GM12878 (cell line): ENCODE data around the gene PRAC2. TPM values are rescaled to one million over a fixed set of nuclear protein-coding genes. Genes with fewer than 3 reads are reported as not detected.

Source experiments
- ATAC-seq: fragments of 200-7000 bp; cut with Tn5 transposase; 3 replicates; pipeline ENCODE4 v1.9.1; 2020; ENCODE audit warnings: mild to moderate bottlenecking, moderate library complexity
- BruUV-seq: library from RNA; stranded (reverse); fragments of 400-500 nt; replicated peaks from 2 replicates; lab custom pipeline; 2021; lab: Mats Ljungman, UMichigan
- CTCF ChIA-PET: fragments of 300-600 bp; sonication (Branson Sonifier 250); formaldehyde crosslinking; extraction: SDS; loops from one replicate; lab custom pipeline; 2021; ENCODE audit warnings: inconsistent platforms; lab: Yijun Ruan, JAX
- POLR2A ChIA-PET: fragments of 350-600 bp; formaldehyde crosslinking; extraction: SDS; loops from one replicate; lab custom pipeline; 2021; ENCODE audit warnings: inconsistent platforms; lab: Charles Lee
- RAD21 ChIA-PET: fragments of 300-600 bp; sonication (Branson Sonifier 250); formaldehyde crosslinking; loops from one replicate; lab custom pipeline; 2023; ENCODE audit warnings: antibody characterized with exemption; ENCODE audit not compliant: unreplicated experiment; lab: Charles Lee
- SMC1A ChIA-PET: fragments of 300-600 bp; sonication (Branson Sonifier 250); formaldehyde crosslinking; loops from one replicate; lab custom pipeline; 2023; ENCODE audit not compliant: unreplicated experiment, uncharacterized antibody; lab: Charles Lee
- DNase-seq: peaks from one replicate; pipeline ENCODE4 v3.0.0-alpha.2; 2011; ENCODE audit warnings: low read depth, low spot score
- FAIRE-seq: peaks from 3 replicates; lab custom pipeline; 2011; peaks lifted over from hg19 to GRCh38; lab: Jason Lieb, UNC
- H2AFZ ChIP-seq: 2 replicates; pipeline ENCODE4 v1.6.0; 2011; ENCODE audit warnings: low read depth, low read length, control low read depth; ENCODE audit not compliant: control insufficient read depth
- H3K27ac ChIP-seq: 2 replicates; pipeline ENCODE4 v1.5.1; 2011; ENCODE audit warnings: control low read depth; ENCODE audit not compliant: control insufficient read depth, insufficient read depth
- H3K27me3 ChIP-seq, 2 experiments: replicated peaks in 1 of 2; 2 replicates each; pipeline versions ENCODE4 v1.6.0 to v1.6.1; 2011; ENCODE audit warnings: low read length in 1 of 2; ENCODE audit not compliant: control insufficient read depth in 2 of 2, insufficient read depth in 2 of 2
- H3K36me3 ChIP-seq, 2 experiments: 2 replicates each; pipeline ENCODE4 v1.5.1; 2011; ENCODE audit warnings: low read length in 1 of 2; ENCODE audit not compliant: control insufficient read depth in 2 of 2, insufficient read depth in 2 of 2
- H3K4me1 ChIP-seq: 2 replicates; pipeline ENCODE4 v1.6.1; 2011; ENCODE audit warnings: mild to moderate bottlenecking, low read length, moderate library complexity, mixed read lengths; ENCODE audit not compliant: control insufficient read depth, insufficient read depth
- H3K4me2 ChIP-seq: 2 replicates; pipeline ENCODE4 v1.6.0; 2011; ENCODE audit warnings: control low read depth; ENCODE audit not compliant: control insufficient read depth, insufficient read depth
- H3K4me3 ChIP-seq: fragments of 200-600 bp; sonication (generic); 2 replicates; pipeline ENCODE4 v1.5.1; 2016
- H3K79me2 ChIP-seq: 2 replicates; pipeline ENCODE4 v1.6.0; 2011; ENCODE audit warnings: low read length; ENCODE audit not compliant: control insufficient read depth, insufficient read depth
- H3K9ac ChIP-seq: 2 replicates; pipeline ENCODE4 v1.8.0; 2011; ENCODE audit warnings: low read length, control low read depth, mixed read lengths; ENCODE audit not compliant: control insufficient read depth, insufficient read depth
- H3K9me3 ChIP-seq: replicated peaks from 3 replicates; pipeline ENCODE4 v1.5.1; 2011; ENCODE audit warnings: mild to moderate bottlenecking, low read length; ENCODE audit not compliant: control insufficient read depth, insufficient read depth
- H4K20me1 ChIP-seq: 2 replicates; pipeline ENCODE4 v1.6.0; 2011; ENCODE audit not compliant: control insufficient read depth, insufficient read depth
- ASH2L ChIP-seq: fragments of 300-600, 200-600 bp; sonication (generic); IDR thresholded peaks from 2 replicates; pipeline ENCODE4 v1.6.1; 2017; ENCODE audit warnings: low read depth, mild to moderate bottlenecking, borderline replicate concordance
- CTCF ChIP-seq, 3 experiments: IDR thresholded peaks in 2 of 3; conservative IDR thresholded peaks in 1 of 3; 2 replicates each; pipeline ENCODE4 v1.5.1; 2011; ENCODE audit warnings: low read depth in 3 of 3, low read length in 3 of 3, mild to moderate bottlenecking in 3 of 3, control low read depth in 2 of 3, moderate library complexity in 2 of 3, inconsistent platforms in 1 of 3, mixed read lengths in 1 of 3; ENCODE audit not compliant: control insufficient read depth in 2 of 3, insufficient read depth in 1 of 3; ENCODE audit errors: extremely low read depth in 1 of 3
- GABPA ChIP-seq: IDR thresholded peaks from 2 replicates; pipeline ENCODE4 v1.6.1; 2014; ENCODE audit warnings: antibody characterized with exemption, low read depth, mild to moderate bottlenecking, inconsistent platforms
- IRF3 ChIP-seq: fragments of 450-650 bp; IDR thresholded peaks from 2 replicates; pipeline ENCODE4 v1.6.1; 2014; ENCODE audit warnings: mild to moderate bottlenecking
- RAD21 ChIP-seq: IDR thresholded peaks from 2 replicates; pipeline ENCODE4 v1.6.1; 2011; ENCODE audit warnings: mild to moderate bottlenecking, low read depth, low read length, moderate library complexity; ENCODE audit not compliant: insufficient read depth
- RB1 ChIP-seq: fragments of 450-650 bp; formaldehyde crosslinking; IDR thresholded peaks from 2 replicates; pipeline ENCODE4 v1.6.1; 2017; ENCODE audit warnings: mild to moderate bottlenecking, borderline replicate concordance
- RCOR1 ChIP-seq: conservative IDR thresholded peaks from 2 replicates; pipeline ENCODE4 v1.6.1; 2012; ENCODE audit warnings: low read depth, low read length, improper control_type of control experiment
- RUNX3 ChIP-seq: IDR thresholded peaks from 2 replicates; pipeline ENCODE4 v1.6.1; 2012; ENCODE audit warnings: low read length, inconsistent platforms
- SMARCA5 ChIP-seq: fragments of 450-650 bp; IDR thresholded peaks from 2 replicates; pipeline ENCODE4 v1.6.1; 2017; ENCODE audit warnings: mild to moderate bottlenecking
- SMC3 ChIP-seq: IDR thresholded peaks from 2 replicates; pipeline ENCODE4 v1.6.1; 2011; ENCODE audit warnings: low read length, improper control_type of control experiment, borderline replicate concordance
- YY1 ChIP-seq: IDR thresholded peaks from 2 replicates; pipeline ENCODE4 v1.6.1; 2011; ENCODE audit warnings: low read depth, mild to moderate bottlenecking, low read length
- WGBS: methylation state at CpG from one replicate; pipeline ENCODE4 v1.1.6; 2016; ENCODE audit warnings: low lambda C conversion rate; ENCODE audit not compliant: insufficient replicate concordance, insufficient coverage; ENCODE audit errors: missing lambda C conversion rate; 5-methylcytosine and 5-hydroxymethylcytosine counted together
- in situ Hi-C: fragments of 300-500 bp; cut with MboI; formaldehyde crosslinking; loops from 9 replicates; pipeline ENCODE4 v1.14.3; 2018; ENCODE audit warnings: mixed read lengths
- intact Hi-C: fragments of 100-400 bp; cut with micrococcal nuclease; formaldehyde crosslinking; loops from one replicate; pipeline ENCODE4 v1.14.2; 2022; ENCODE audit not compliant: unreplicated experiment
- polyA plus RNA-seq, 11 experiments: library from polyadenylated mRNA; depleted of rRNA in 4 of 11; unstranded in 6 of 11; stranded (reverse) in 5 of 11; fragments of >200 nt; fragmentation: Nextera tagmentation in 4 of 11; fragmentation: Illumina TruSeq in 1 of 11; extraction: Ambion mirVana in 4 of 11; extraction: Trizol in 1 of 11; gene quantifications; 1 replicate in 1 of 11; 2 replicates in 10 of 11; pipeline versions ENCODE4 v1.2.1 to v1.2.3, GENCODE V29; 2011 to 2016; ENCODE audit warnings: inconsistent platforms in 2 of 11, missing spikeins in 2 of 11, low read depth in 1 of 11
- total RNA-seq, 4 experiments: library from RNA; depleted of rRNA in 3 of 4; stranded (reverse); fragments of >200 nt in 3 of 4; fragmentation: Illumina TruSeq in 1 of 4; extraction: Trizol in 1 of 4; gene quantifications; 2 replicates each; pipeline versions ENCODE4 v1.2.1 to v1.2.3, GENCODE V29; 2013 to 2021

Gene PRAC2
- total and polyA plus RNA-seq, 10 of the 15 experiments (the other 5 are each of a cell fraction or from before 2014, with no cell fraction given) = 0.31 TPM; not detected in 9

- no peaks in the 10 kb centered on the region; the same call in 2 of the 3 replicates for H3K9me3 ChIP-seq
- ATAC-seq (peak; percentile 94), FAIRE-seq (no peak), DNase-seq (peak; percentile 3)
- no peaks in the 10 kb centered on the region for H4K20me1 ChIP-seq
- H3K27ac ChIP-seq = no peak overlapping the region
- intact Hi-C loops (loop anchor here (1.0 to 5.0 kb wide), 3 partner anchors 46 to 155 kb away; no protein-coding TSS in a partner anchor), in situ Hi-C loops (loop anchor here (5.0 kb wide), 1 partner anchor 158 kb away; no protein-coding TSS in a partner anchor)
- H3K4me2 ChIP-seq = no peak overlapping the region
- WGBS = 19% methylated on average over 32 of the region's 32 CpGs
- no peaks in the 10 kb centered on the region for H3K79me2 ChIP-seq
- no peak overlapping the region for H3K4me3 ChIP-seq
- ChIA-PET SMC1A (interaction anchor here (0.6 to 3.9 kb wide), 17 partner anchors 10 to 308 kb away, joined by 3 to 26 read pairs (median 4); no protein-coding TSS in a partner anchor), RAD21 (interaction anchor here (0.7 to 5.5 kb wide), 18 partner anchors 13 to 168 kb away, joined by 3 to 67 read pairs (median 3); partner anchors contain the start of gene ATP5MC1), CTCF (interaction anchor here (0.6 to 7.5 kb wide), 46 partner anchors 9 to 337 kb away, joined by 3 to 108 read pairs (median 5); partner anchors contain the start of gene ATP5MC1), POLR2A (no interaction called here)
- no peaks in the 10 kb centered on the region; the same call in 1 of the 2 replicates for H3K4me1 ChIP-seq
- H2AFZ ChIP-seq = no peak overlapping the region
- H3K27me3 ChIP-seq = peaks cover 34 to 58% of the 10 kb centered on the region in 2 experiments
- BruUV-seq = no TSS peak
- no peak overlapping the region for H3K9ac ChIP-seq
- no peaks in the 10 kb centered on the region for H3K36me3 ChIP-seq
- TF ChIP-seq RAD21 (peak; percentile 83), RCOR1 (no peak), GABPA (no peak), IRF3 (no peak), RB1 (no peak), SMARCA5 (no peak), ASH2L (no peak), SMC3 (peak; percentile 70), YY1 (0 out of 2 replicates have a peak, but pooled peaks have one; percentile 8), CTCF (IDR thresholded peaks at IDR 0.05 in 2 of 3, conservative IDR thresholded peaks at IDR 0.05 in 1 of 3; ENCODE audit: control insufficient read depth in 2 of 3, extremely low read depth in 1 of 3, insufficient read depth in 1 of 3, low read depth in 3 of 3, low read length in 3 of 3) (peak; percentile 60 to 75 (median 73)), RUNX3 (peak; percentile 31; the same call in 1 of the 2 replicates)
Observed at GRCh38 chr17:48724251-48725003, 1.4 kb downstream of the PRAC2 start.
